K562 (cell line): ENCODE measurements around the gene FETUB. TPM values are rescaled to one million over a fixed set of nuclear protein-coding genes. Genes with fewer than 3 reads are reported as not detected.

Experiments used
- CEBPG ChIP-seq, 3 experiments: fragments of 200-800 bp in 1 of 3; sonication (Bioruptor generic) in 1 of 3; sonication (generic) in 1 of 3; formaldehyde crosslinking in 1 of 3; IDR thresholded peaks in 2 of 3; conservative IDR thresholded peaks in 1 of 3; 2 replicates each; pipeline versions ENCODE4 v1.6.1 to v1.8.0; 2016 to 2022; ENCODE audit warnings: missing compliant biosample characterization in 2 of 3, missing genetic modification characterization in 2 of 3, mild to moderate bottlenecking in 1 of 3, missing genetic modification reagents in 1 of 3
- MTA3 ChIP-seq: fragments of 450-650 bp; formaldehyde crosslinking; IDR thresholded peaks from 2 replicates; pipeline ENCODE4 v1.6.1; 2017; ENCODE audit warnings: mild to moderate bottlenecking, borderline replicate concordance
- NELFE ChIP-seq: IDR thresholded peaks from 2 replicates; pipeline ENCODE4 v1.6.1; 2011; ENCODE audit warnings: mild to moderate bottlenecking; ENCODE audit not compliant: insufficient read depth, insufficient read length
- PRMT5 ChIP-seq: sonication (generic); formaldehyde crosslinking; IDR thresholded peaks from 2 replicates; pipeline ENCODE4 v1.5.0; 2020; ENCODE audit warnings: missing genetic modification reagents
- TBL1XR1 ChIP-seq, 2 experiments: IDR thresholded peaks; 2 replicates each; pipeline ENCODE4 v1.6.1; 2012; ENCODE audit warnings: improper control_type of control experiment in 2 of 2, low read length in 2 of 2, mild to moderate bottlenecking in 1 of 2
- polyA plus RNA-seq, 8 experiments: library from polyadenylated mRNA; depleted of rRNA in 4 of 8; stranded (reverse) in 5 of 8; unstranded in 3 of 8; fragments of >200 nt; fragmentation: Nextera tagmentation in 2 of 8; fragmentation: Illumina TruSeq in 1 of 8; extraction: Ambion mirVana in 2 of 8; extraction: Trizol in 1 of 8; gene quantifications; 2 replicates each; pipeline versions ENCODE4 v1.2.1 to v1.2.3, GENCODE V29; 2011 to 2014; ENCODE audit warnings: inconsistent platforms in 1 of 8, missing spikeins in 1 of 8
- total RNA-seq, 7 experiments: library from RNA; depleted of rRNA in 6 of 7; stranded (reverse); fragments of >200 nt in 6 of 7; fragmentation: Illumina TruSeq in 2 of 7; extraction: Trizol in 2 of 7; gene quantifications; 2 replicates each; pipeline versions ENCODE4 v1.2.1 to v1.2.3, GENCODE V29; 2011 to 2021; ENCODE audit warnings: low replicate concordance in 1 of 7
- TF ChIP-seq, protein P1 (sequence below): fragments of 200-800 bp; sonication (Bioruptor generic); IDR thresholded peaks from 2 replicates; pipeline ENCODE4 v1.6.1; 2016; ENCODE audit warnings: missing genetic modification characterization, missing compliant biosample characterization
- TF ChIP-seq, protein P2 (sequence below): fragments of 450-650 bp; conservative IDR thresholded peaks from 2 replicates; pipeline ENCODE4 v1.6.1; 2016; ENCODE audit warnings: missing genetic modification characterization, low read depth, mild to moderate bottlenecking, missing compliant biosample characterization, moderate library complexity
- TF ChIP-seq, protein P3 (sequence below): fragments of 250-450 bp; sonication (Bioruptor Pico); IDR thresholded peaks from 2 replicates; pipeline ENCODE4 v1.6.1; 2021; ENCODE audit warnings: mild to moderate bottlenecking

The FETUB gene
- total and polyA plus RNA-seq, 9 of the 15 experiments (the other 6 are each of a cell fraction or from before 2014, with no cell fraction given) = not detected

DNA sequence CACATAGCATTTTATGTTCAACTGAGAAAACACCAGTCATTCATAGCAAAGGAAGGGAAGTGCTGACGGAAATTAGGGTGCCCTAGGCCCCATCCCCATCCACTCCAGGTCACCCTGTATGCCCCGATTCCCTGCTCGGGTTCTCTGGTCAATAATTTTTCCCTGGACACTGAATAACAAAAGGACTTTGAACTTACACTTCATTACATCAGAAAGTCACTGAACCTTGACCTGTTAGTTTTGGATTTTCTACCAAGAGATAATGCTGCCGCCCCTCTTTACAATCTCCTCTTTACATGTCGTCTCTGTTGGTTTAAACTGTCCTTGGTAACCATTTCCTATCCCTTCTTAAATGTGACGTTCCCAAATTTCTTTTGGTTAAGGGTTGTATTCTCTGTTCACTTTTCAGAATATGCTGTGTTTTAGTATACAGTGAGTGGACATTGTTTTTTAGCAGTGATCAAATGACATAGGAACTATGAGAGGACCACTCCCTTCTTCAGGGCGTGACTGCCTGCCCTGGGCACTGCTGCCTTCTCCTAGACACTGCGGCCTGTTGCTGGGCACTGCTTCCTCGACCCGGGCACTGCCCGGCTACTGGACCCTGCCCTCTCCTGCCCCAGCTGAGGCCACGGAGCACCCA lies 40.9 kb upstream of the FETUB start (continued):
- TF ChIP-seq, protein P1, sequence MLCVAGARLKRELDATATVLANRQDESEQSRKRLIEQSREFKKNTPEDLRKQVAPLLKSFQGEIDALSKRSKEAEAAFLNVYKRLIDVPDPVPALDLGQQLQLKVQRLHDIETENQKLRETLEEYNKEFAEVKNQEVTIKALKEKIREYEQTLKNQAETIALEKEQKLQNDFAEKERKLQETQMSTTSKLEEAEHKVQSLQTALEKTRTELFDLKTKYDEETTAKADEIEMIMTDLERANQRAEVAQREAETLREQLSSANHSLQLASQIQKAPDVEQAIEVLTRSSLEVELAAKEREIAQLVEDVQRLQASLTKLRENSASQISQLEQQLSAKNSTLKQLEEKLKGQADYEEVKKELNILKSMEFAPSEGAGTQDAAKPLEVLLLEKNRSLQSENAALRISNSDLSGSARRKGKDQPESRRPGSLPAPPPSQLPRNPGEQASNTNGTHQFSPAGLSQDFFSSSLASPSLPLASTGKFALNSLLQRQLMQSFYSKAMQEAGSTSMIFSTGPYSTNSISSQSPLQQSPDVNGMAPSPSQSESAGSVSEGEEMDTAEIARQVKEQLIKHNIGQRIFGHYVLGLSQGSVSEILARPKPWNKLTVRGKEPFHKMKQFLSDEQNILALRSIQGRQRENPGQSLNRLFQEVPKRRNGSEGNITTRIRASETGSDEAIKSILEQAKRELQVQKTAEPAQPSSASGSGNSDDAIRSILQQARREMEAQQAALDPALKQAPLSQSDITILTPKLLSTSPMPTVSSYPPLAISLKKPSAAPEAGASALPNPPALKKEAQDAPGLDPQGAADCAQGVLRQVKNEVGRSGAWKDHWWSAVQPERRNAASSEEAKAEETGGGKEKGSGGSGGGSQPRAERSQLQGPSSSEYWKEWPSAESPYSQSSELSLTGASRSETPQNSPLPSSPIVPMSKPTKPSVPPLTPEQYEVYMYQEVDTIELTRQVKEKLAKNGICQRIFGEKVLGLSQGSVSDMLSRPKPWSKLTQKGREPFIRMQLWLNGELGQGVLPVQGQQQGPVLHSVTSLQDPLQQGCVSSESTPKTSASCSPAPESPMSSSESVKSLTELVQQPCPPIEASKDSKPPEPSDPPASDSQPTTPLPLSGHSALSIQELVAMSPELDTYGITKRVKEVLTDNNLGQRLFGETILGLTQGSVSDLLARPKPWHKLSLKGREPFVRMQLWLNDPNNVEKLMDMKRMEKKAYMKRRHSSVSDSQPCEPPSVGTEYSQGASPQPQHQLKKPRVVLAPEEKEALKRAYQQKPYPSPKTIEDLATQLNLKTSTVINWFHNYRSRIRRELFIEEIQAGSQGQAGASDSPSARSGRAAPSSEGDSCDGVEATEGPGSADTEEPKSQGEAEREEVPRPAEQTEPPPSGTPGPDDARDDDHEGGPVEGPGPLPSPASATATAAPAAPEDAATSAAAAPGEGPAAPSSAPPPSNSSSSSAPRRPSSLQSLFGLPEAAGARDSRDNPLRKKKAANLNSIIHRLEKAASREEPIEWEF (CRISPR knock-in tag) = no peak
- no peak for TF ChIP-seq NELFE
- TF ChIP-seq, protein P2, sequence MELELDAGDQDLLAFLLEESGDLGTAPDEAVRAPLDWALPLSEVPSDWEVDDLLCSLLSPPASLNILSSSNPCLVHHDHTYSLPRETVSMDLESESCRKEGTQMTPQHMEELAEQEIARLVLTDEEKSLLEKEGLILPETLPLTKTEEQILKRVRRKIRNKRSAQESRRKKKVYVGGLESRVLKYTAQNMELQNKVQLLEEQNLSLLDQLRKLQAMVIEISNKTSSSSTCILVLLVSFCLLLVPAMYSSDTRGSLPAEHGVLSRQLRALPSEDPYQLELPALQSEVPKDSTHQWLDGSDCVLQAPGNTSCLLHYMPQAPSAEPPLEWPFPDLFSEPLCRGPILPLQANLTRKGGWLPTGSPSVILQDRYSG (tag) = no peak
- TF ChIP-seq, protein P3, sequence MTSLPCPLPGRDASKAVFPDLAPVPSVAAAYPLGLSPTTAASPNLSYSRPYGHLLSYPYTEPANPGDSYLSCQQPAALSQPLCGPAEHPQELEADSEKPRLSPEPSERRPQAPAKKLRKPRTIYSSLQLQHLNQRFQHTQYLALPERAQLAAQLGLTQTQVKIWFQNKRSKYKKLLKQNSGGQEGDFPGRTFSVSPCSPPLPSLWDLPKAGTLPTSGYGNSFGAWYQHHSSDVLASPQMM (CRISPR knock-in tag) = no peak
- no peak for TF ChIP-seq TBL1XR1 (IDR thresholded peaks at IDR 0.05; ENCODE audit: low read length in 2 of 2)
- TF ChIP-seq MTA3 = no peak
- TF ChIP-seq CEBPG (CRISPR knock-in tag; IDR thresholded peaks at IDR 0.05) = peak; percentile 68; the same call in 1 of the 2 replicates
- TF ChIP-seq CEBPG (tag; conservative IDR thresholded peaks at IDR 0.05 in 1 of 2, IDR thresholded peaks at IDR 0.05 in 1 of 2) = peak in 1 of 2 experiments; percentile 72; a peak in 2 of 4 replicates
- no peak for TF ChIP-seq PRMT5
